Activated CD4-positive, alpha-beta T cell treated with anti-CD3 and anti-CD28 coated beads, Interleukin-2, amount 50 U/mL, for 24 hours (primary cell): ENCODE results near the gene B4GAT1.
"Not testable (repeated sequence)": the region's sequence is repeated elsewhere in the genome, so short reads cannot be mapped to it uniquely, and the experiment has no call there.

Source experiments
- DNase-seq, 2 donors: peaks; one replicate each; pipeline ENCODE4 v3.0.0-alpha.2; 2020; ENCODE audit warnings: low read depth in 1 of 2, low spot score in 1 of 2

Gene B4GAT1

GRCh38 chr11:66311965-66312548, 35.4 kb downstream of the B4GAT1 start:
- DNase-seq, result peak; percentile 81 to 91

- no peak for DNase-seq
Measured at GRCh38 chr11:66311470-66311964, 35.9 kb downstream of the B4GAT1 start.

GRCh38 chr11:66310803-66311440, 36.5 kb downstream of the B4GAT1 start:
- not testable (repeated sequence) for DNase-seq

DNA sequence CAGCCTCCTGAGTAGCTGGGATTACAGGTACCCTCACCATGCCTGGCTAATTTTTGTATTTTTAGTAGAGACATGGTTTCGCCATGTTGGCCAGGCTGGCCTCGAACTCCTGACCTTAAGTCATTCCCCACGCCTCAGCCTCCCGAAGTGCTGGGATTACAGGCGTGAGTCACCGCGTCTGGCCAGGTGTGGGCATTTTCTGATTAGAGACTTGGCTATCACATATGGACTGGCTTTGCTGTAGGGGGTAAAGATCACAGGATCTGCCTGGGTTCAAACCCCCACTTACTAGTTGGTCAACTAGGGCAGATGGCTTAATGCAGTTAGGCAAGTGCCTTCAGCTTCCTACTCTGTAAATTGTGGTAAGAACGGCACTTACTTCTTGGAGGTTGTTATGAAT, 37.1 kb downstream of the B4GAT1 start:
- DNase-seq, result no peak

GRCh38 chr11:66309475-66309874, 38.0 kb downstream of the B4GAT1 start:
- no peak for DNase-seq

GRCh38 chr11:66302656-66303055, 44.8 kb downstream of the B4GAT1 start:
- DNase-seq, result no peak

- DNase-seq, result no peak
Measured at GRCh38 chr11:66299186-66299585, 48.2 kb downstream of the B4GAT1 start.

- DNase-seq, result no peak
Measured at GRCh38 chr11:66297610-66298009, 49.8 kb downstream of the B4GAT1 start.
